Activated T-helper 2 cell treated with anti-CD3 and anti-CD28 coated beads, Interferon-gamma antibody, Interleukin-2, Interleukin-4, amounts not matched to agents 10 μg/mL and 5 μg/mL and 100 μg/mL, durations not matched to agents 14 hours and 24 hours and 36 hours (primary cell): ENCODE data around the gene RCBTB2. TPM values are rescaled to one million over a fixed set of nuclear protein-coding genes. Genes with fewer than 3 reads are reported as not detected.

Source experiments
- DNase-seq: peaks from one replicate; pipeline ENCODE4 v3.0.0; 2021; ENCODE audit warnings: low spot score
- H3K27ac Mint-ChIP-seq: one replicate; pipeline ENCODE4 v1.8.0; 2021; ENCODE audit warnings: mixed read lengths
- H3K27me3 Mint-ChIP-seq: one replicate; pipeline ENCODE4 v1.8.0; 2021; ENCODE audit warnings: low read depth, mixed read lengths
- H3K36me3 Mint-ChIP-seq: one replicate; pipeline ENCODE4 v1.8.0; 2021; ENCODE audit warnings: low read depth, mixed read lengths
- H3K4me1 Mint-ChIP-seq: one replicate; pipeline ENCODE4 v1.8.0; 2021; ENCODE audit warnings: low read depth, mixed read lengths
- H3K4me3 Mint-ChIP-seq: one replicate; pipeline ENCODE4 v1.8.0; 2021; ENCODE audit warnings: low read depth, mild to moderate bottlenecking, moderate library complexity, mixed read lengths
- H3K9me3 Mint-ChIP-seq: one replicate; pipeline ENCODE4 v1.8.0; 2021; ENCODE audit warnings: mixed read lengths
- intact Hi-C: fragments of 100-400 bp; cut with micrococcal nuclease; formaldehyde crosslinking; loops from one replicate; pipeline ENCODE4 v1.15.1; 2023
- total RNA-seq: library from RNA; stranded (reverse); gene quantifications from 2 replicates; pipeline ENCODE4 v1.2.3, GENCODE V29; 2022

The RCBTB2 gene
- total RNA-seq, 1 donor from 2014 or later: 3.4 TPM

DNA sequence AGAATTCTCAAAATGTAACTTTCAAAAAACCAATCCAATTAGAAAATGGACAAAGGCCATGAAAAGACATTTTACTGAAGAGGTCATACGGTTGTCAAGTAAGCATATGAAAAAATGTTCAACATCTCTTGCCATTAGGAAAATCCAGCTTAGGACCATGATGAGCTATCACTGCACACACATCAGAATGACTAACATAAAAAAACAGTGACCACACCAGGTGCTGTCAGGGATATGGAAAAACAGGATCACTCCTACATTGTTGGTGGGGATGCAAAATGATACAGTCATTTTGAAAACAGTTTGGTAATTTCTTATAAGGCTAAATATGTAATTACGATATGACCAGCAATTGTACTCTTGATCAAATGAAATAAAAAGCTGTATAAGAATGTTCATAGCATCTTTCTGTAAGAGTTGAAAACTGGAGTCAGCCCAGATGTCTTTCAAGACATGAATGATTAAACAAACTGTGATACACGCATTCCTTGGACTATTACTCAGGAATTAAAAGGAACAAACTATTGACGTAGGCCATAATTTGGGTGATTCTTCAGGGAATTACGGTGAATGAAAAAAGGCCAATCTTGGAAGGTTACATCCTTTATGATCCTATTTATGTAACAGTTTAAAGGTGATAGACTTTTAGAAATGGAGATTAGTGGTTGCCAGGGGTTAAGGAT, 26.9 kb upstream of the RCBTB2 start:
- Mint-ChIP-seq H3K4me3 (no peak overlapping the region), H3K9me3 (peaks cover 53% of the 10 kb centered on the region), H3K4me1 (peaks cover 51% of the 10 kb centered on the region), H3K36me3 (peaks cover 41% of the 10 kb centered on the region), H3K27ac (no peak overlapping the region), H3K27me3 (peaks cover 36% of the 10 kb centered on the region)
- intact Hi-C loops: loop anchor here (5.0 kb wide), 1 partner anchor 327 kb away; the partner anchor contains the start of gene ITM2B
- no peak for DNase-seq

DNA sequence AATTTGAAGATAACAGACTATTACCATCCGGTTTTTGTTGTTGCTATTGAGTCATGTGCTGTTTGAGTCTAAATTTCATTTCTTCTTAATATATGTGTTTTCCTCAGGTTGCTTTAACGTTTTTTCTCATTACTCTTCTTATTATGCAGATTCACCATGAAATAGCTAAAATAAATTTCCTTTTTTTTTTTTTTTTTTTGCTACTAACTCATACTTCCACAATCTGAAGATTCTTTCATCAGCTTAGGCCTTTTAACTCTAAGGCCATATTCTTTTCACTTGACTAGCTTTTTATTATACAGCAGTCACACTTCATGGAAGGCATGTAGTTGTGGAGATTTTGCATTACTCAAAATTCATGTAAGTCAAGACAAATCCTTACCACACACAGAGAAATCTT, 23.9 kb upstream of the RCBTB2 start:
- peaks cover 69% of the 10 kb centered on the region for H3K9me3 Mint-ChIP-seq
- peaks cover 26% of the 10 kb centered on the region for H3K4me1 Mint-ChIP-seq
- intact Hi-C loops: no loop called here
- no peak overlapping the region for H3K27ac Mint-ChIP-seq
- peaks cover 34% of the 10 kb centered on the region for H3K27me3 Mint-ChIP-seq
- no peak overlapping the region for H3K4me3 Mint-ChIP-seq
- peaks cover 52% of the 10 kb centered on the region for H3K36me3 Mint-ChIP-seq
- DNase-seq: no peak

DNA sequence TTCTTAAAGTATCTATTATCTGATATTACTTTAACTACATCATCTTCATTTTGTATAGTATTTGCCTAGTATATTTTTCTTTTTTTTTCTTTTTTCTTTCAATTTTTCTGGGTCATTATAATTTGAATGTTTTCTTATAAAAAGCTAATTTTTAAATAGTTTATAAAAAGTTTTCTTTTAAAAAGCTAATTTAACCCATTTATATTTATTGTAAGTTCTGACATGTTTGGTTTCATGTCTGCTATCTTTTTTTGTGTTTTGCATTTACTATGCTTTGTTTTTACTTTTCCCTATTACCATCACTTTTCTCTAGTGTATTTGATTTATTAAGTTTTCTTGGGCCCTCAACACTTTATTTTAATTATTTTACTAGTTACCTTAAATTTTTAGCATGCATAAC, 22.6 kb upstream of the RCBTB2 start:
- peaks cover 77% of the 10 kb centered on the region for H3K9me3 Mint-ChIP-seq
- H3K4me1 Mint-ChIP-seq: peaks cover 17% of the 10 kb centered on the region
- H3K36me3 Mint-ChIP-seq: peaks cover 57% of the 10 kb centered on the region
- no peak overlapping the region for H3K27ac Mint-ChIP-seq
- H3K4me3 Mint-ChIP-seq: no peak overlapping the region
- no peak for DNase-seq
- peaks cover 34% of the 10 kb centered on the region for H3K27me3 Mint-ChIP-seq
- intact Hi-C loops: no loop called here

DNA sequence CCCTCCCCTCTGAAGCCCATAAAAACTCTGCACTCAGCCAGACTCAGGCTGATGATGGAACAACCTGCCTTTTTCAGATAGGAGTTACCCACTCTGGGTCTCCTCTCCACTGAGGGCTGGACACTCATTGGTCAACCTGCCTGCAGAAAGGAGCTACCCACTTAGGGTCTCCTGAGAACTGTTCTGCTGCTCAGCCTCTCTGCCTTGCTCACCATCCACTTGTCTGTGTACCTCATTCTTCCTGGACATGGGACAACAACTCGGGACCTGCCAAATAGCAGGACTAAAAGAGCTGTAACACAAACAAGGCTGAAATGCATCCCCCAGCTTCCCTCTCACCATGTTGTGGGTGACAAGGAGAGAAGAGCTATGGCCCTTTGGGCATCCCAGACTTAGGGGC, 18.4 kb upstream of the RCBTB2 start:
- Mint-ChIP-seq H3K36me3 (peaks cover 34% of the 10 kb centered on the region), H3K27me3 (peaks cover 20% of the 10 kb centered on the region)

DNA sequence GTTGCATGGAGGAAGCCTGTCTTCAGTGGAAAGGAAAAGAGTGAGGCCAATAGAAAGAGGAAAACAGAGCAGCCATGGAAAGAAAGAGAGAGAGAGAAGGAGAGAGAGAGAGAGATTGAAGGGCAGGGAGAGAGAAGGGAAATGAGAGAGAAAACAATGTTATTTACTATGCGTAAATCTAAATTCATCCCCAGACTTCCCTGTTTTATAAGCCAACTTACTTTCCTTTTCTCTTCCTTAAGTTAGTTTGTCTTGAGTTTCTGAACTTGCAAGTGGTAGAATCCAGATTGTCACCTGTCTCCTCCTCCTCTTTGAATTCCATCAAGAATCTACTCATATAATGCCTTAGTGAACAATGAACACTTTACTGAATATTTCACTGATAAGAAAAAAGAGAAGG, 16.8 kb upstream of the RCBTB2 start:
- Mint-ChIP-seq H3K9me3 (peaks cover 35% of the 10 kb centered on the region), H3K27ac (no peak overlapping the region), H3K36me3 (peaks cover 27% of the 10 kb centered on the region), H3K4me1 (no peaks in the 10 kb centered on the region), H3K27me3 (peaks cover 27% of the 10 kb centered on the region), H3K4me3 (no peak overlapping the region)
- intact Hi-C loops: no loop called here
- DNase-seq: no peak

More for the DNA sequence above, 18.4 kb upstream of the RCBTB2 start:
- intact Hi-C loops: no loop called here
- DNase-seq: no peak
- H3K27ac Mint-ChIP-seq: no peak overlapping the region
- no peak overlapping the region for H3K4me3 Mint-ChIP-seq
- H3K9me3 Mint-ChIP-seq: peaks cover 51% of the 10 kb centered on the region
- H3K4me1 Mint-ChIP-seq: no peaks in the 10 kb centered on the region

DNA sequence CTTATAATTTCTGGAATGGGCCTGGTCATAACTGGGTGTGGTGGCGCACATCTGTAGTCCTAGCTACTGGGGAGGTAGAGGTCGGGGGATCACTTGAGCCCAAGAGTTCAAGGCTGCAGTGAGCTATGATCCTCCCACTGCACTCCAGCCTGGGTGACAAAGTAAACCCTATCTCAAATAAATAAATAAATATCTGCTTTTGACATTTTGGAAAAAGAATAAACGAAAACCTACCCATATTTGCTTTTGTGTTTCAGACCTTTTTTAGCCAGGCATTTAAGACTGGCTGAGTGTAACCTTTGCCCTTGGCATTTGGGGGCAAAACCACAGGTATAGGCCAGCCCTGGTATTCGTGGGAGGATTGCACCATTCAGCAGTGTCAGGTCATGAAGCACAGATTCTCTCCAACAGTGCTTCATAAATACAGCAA, 14.8 kb upstream of the RCBTB2 start:
- peaks cover 27% of the 10 kb centered on the region for H3K9me3 Mint-ChIP-seq
- H3K27ac Mint-ChIP-seq: no peak overlapping the region
- DNase-seq: no peak
- H3K36me3 Mint-ChIP-seq: peaks cover 24% of the 10 kb centered on the region
- H3K4me3 Mint-ChIP-seq: no peak overlapping the region
- intact Hi-C loops: no loop called here
- H3K4me1 Mint-ChIP-seq: no peaks in the 10 kb centered on the region
- H3K27me3 Mint-ChIP-seq: peaks cover 30% of the 10 kb centered on the region

DNA sequence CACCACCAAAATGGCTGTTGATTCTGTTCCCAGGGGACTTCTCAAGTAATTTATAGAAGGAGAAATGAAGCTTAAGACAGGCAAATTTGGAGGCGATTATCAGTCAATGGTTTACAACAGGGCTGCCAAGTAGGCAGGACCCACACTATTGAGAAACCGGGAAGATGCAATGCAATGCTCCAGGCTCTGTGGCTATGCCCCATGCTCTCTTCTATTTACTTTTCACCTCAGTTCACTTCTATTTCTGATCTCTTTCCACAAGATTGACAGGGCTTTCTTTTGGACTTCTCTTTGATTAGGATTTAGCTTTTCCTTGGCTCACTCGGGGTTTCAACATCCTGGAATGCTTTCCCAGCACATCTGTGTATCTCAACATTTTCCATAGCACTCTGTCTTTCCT, 12.7 kb upstream of the RCBTB2 start:
- H3K4me3 Mint-ChIP-seq: no peak overlapping the region
- no peak overlapping the region for H3K27ac Mint-ChIP-seq
- DNase-seq: no peak
- H3K27me3 Mint-ChIP-seq: peaks cover 26% of the 10 kb centered on the region
- peaks cover 13% of the 10 kb centered on the region for H3K9me3 Mint-ChIP-seq
- peaks cover 12% of the 10 kb centered on the region for H3K36me3 Mint-ChIP-seq
- no peaks in the 10 kb centered on the region for H3K4me1 Mint-ChIP-seq
- intact Hi-C loops: no loop called here

DNA sequence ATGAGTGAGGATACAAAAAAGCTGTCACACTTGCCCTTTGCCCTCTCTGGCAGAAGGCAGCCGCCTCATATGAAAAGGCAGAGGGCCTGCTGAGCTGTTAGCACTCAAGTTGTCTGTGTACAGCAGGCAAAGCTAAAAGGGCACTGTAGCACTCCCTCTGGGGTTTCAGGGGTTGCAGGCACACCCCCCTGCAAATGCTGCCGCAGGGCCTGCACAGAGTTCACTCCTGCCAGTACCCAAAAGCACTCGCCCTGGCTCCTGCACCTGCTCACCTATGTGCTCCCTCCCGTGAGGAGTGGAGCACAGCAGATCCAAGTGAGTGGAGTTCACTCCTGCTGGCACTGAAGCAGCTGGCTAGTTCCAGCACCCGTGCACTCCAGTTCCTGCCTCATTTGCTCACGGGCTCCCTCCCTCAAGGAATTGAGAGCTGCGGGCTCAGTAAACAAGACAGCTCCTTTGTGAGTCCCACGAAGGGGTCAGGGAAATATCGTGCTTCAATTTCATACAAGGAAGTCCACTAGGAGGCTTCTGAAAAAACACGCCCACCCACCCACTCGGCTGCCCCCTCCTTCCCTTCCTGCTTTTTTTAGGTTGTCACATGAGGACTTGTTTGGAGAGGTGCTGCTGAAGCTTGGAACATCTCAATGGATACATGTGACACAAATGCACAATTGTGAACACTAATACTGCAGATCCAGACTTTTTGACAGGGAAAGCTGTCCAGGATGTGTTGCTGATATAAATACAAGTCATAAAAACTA, 9.9 kb upstream of the RCBTB2 start:
- H3K27ac Mint-ChIP-seq: no peak overlapping the region
- peaks cover 3% of the 10 kb centered on the region for H3K4me1 Mint-ChIP-seq
- H3K4me3 Mint-ChIP-seq: no peak overlapping the region
- H3K9me3 Mint-ChIP-seq: peaks cover 15% of the 10 kb centered on the region
- intact Hi-C loops: no loop called here
- H3K27me3 Mint-ChIP-seq: peaks cover 17% of the 10 kb centered on the region
- no peak for DNase-seq
- peaks cover 10% of the 10 kb centered on the region for H3K36me3 Mint-ChIP-seq

DNA sequence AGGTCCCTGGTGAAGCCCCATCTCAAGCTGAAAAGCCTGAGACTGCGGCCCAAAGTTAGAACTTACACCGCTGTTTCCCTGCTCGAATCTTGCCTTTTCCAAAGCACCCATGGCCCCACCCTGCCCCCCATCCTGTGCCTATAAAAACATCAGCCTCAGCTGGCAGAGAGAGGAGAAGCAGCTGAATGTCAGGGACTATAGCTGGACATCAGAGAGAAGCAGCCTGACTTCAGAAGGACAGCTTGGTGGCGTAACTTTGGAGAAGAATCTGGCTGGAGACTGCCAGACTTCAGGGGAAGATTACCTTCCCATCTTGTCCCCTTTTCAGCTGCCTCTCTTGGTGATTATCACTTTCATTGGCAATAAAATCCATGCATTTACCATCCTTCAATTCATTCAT, 9.3 kb upstream of the RCBTB2 start:
- H3K4me1 Mint-ChIP-seq: peaks cover 3% of the 10 kb centered on the region
- peaks cover 17% of the 10 kb centered on the region for H3K27me3 Mint-ChIP-seq
- H3K27ac Mint-ChIP-seq: no peak overlapping the region
- intact Hi-C loops: no loop called here
- H3K4me3 Mint-ChIP-seq: no peak overlapping the region
- DNase-seq: no peak
- peaks cover 21% of the 10 kb centered on the region for H3K9me3 Mint-ChIP-seq
- H3K36me3 Mint-ChIP-seq: peaks cover 14% of the 10 kb centered on the region

DNA sequence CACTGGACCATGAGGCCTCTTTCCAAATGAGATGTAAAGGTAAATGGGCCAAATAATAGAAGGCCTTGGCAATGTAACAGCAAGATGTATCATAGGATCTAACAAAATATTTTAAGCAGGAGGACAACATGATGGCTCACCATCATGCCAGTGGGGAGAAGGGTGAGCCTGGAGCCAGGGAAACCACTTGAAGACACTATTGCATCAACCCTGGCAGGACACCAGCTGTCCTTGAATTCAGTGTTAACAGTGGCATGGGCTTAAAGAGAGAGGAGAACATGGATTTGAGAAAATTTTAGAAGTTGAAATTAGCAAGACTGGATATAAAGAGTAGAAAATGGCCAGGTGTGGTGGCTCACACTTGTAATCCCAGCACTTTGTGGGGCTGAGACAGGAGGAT, 6.7 kb upstream of the RCBTB2 start:
- H3K27ac Mint-ChIP-seq: no peak overlapping the region
- no peak for DNase-seq
- peaks cover 3% of the 10 kb centered on the region for H3K4me1 Mint-ChIP-seq
- H3K36me3 Mint-ChIP-seq: peaks cover 23% of the 10 kb centered on the region
- intact Hi-C loops: no loop called here
- H3K4me3 Mint-ChIP-seq: no peak overlapping the region
- peaks cover 8% of the 10 kb centered on the region for H3K27me3 Mint-ChIP-seq
- peaks cover 41% of the 10 kb centered on the region for H3K9me3 Mint-ChIP-seq

DNA sequence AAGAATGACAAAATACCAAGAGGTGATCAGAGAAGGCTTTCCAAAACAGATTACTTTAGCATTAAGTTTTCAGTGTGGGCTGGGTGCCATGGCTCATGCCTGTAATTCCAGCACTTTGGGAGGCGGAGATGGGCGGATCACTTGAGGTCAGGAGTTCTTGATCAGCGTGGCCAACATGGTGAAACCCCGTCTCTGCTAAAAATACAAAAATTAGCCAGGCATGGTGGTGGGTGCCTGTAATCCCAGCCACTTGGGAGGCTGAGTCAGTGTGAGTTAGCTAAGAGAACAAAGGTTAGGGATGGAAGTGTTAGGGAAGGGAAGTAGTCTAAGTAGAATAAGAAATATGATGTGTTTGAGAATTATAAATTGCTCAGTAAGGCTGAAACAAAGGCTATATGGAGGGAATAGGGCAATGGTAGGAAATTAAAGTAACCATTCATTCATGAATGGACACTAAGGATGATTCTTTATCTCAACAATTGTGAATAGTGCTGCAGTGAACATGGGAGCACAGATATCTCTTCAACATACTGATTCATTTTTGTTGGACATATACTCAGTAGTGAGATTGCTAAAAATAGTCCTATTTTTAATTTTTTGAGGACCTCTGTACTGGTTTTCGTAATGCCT, 3.9 kb upstream of the RCBTB2 start:
- H3K9me3 Mint-ChIP-seq: peaks cover 41% of the 10 kb centered on the region
- H3K27me3 Mint-ChIP-seq: peaks cover 5% of the 10 kb centered on the region
- H3K4me3 Mint-ChIP-seq: no peak overlapping the region
- H3K4me1 Mint-ChIP-seq: peaks cover 14% of the 10 kb centered on the region
- no peak overlapping the region for H3K27ac Mint-ChIP-seq
- intact Hi-C loops: no loop called here
- H3K36me3 Mint-ChIP-seq: peaks cover 23% of the 10 kb centered on the region
- no peak for DNase-seq

DNA sequence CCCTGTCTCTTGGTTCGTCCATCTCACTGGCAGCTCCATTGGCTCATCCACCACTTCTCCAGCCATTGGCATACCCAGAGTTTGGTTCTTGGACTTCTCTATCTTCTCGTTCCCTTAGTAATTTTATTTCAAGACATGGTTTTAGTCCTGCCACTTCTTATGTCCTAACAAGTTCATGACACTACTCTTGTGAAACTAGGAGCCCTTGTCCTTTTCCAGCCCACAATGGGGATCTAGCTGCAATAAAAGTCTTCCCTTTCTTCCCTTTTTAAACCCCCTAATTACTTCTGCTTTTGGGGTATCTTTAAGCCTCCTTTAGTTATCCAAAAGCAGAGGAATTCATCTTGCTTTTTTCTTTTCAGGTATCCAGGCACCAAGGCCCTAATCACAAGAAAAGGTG, 2.9 kb upstream of the RCBTB2 start:
- H3K9me3 Mint-ChIP-seq: peaks cover 41% of the 10 kb centered on the region
- H3K4me3 Mint-ChIP-seq: no peak overlapping the region
- no peak for DNase-seq
- intact Hi-C loops: no loop called here
- peaks cover 23% of the 10 kb centered on the region for H3K36me3 Mint-ChIP-seq
- peaks cover 5% of the 10 kb centered on the region for H3K27me3 Mint-ChIP-seq
- H3K4me1 Mint-ChIP-seq: peaks cover 24% of the 10 kb centered on the region
- H3K27ac Mint-ChIP-seq: no peak overlapping the region

DNA sequence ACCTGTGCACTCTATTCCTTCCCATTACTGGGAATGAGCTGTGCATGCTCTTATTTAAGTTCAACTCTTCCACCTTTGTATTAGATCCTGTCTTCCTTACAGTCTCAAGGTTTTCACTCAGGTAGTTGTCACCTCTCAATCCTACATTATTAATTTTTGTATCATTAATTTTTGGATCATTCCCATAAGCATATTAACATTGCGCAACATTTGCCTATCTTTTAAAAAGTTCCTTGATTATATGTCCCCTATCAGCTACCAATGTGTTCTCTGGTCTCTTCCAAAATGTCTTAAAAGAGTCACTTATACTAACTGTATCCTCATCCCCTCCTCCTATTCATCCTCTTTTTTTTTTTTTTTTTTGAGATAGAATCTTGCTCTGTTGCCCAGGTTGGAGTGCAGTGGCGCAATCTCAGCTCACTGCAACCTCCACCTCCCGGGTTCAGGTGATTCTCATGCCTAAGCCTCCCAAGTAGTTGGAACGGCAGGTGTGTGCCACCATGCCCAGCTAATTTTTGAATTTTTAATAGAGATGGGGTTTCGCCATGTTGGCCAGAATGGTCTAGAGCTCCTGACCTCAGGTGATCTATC, 2.1 kb upstream of the RCBTB2 start:
- H3K36me3 Mint-ChIP-seq: peaks cover 23% of the 10 kb centered on the region
- H3K4me3 Mint-ChIP-seq: no peak overlapping the region
- peaks cover 5% of the 10 kb centered on the region for H3K27me3 Mint-ChIP-seq
- peaks cover 41% of the 10 kb centered on the region for H3K9me3 Mint-ChIP-seq
- DNase-seq: no peak
- no peak overlapping the region for H3K27ac Mint-ChIP-seq
- peaks cover 28% of the 10 kb centered on the region for H3K4me1 Mint-ChIP-seq
- intact Hi-C loops: no loop called here
